HEK293T (cell line): ENCODE data around the gene ZNF30.
"Not testable (repeated sequence)": the region's sequence is repeated elsewhere in the genome, so short reads cannot be mapped to it uniquely, and the experiment has no call there.

Experiments
- CTCF ChIA-PET: fragments of 350-600 bp; formaldehyde crosslinking; extraction: SDS; loops from one replicate; lab custom pipeline; 2021; ENCODE audit warnings: antibody characterized with exemption, inconsistent platforms; lab: Yijun Ruan, JAX
- POLR2A ChIA-PET: fragments of 350-600 bp; formaldehyde crosslinking; extraction: SDS; loops from one replicate; lab custom pipeline; 2020; ENCODE audit warnings: antibody characterized with exemption, inconsistent platforms; lab: Yijun Ruan, JAX
- DNase-seq: peaks from one replicate; pipeline ENCODE4 v3.0.0; 2012; ENCODE audit warnings: mixed read lengths; ENCODE audit errors: extremely low spot score
- ARNT ChIP-seq: fragments of 450-650 bp; IDR thresholded peaks from 2 replicates; pipeline ENCODE4 v1.6.1; 2017; ENCODE audit warnings: mild to moderate bottlenecking
- BHLHE40 ChIP-seq: fragments of 450-650 bp; IDR thresholded peaks from 2 replicates; pipeline ENCODE4 v1.6.1; 2016; ENCODE audit warnings: mild to moderate bottlenecking, moderate library complexity, borderline replicate concordance
- CTBP1 ChIP-seq: fragments of 450-650 bp; IDR thresholded peaks from 2 replicates; pipeline ENCODE4 v1.6.1; 2016; ENCODE audit warnings: borderline replicate concordance
- ELF4 ChIP-seq: fragments of 450-650 bp; IDR thresholded peaks from 2 replicates; pipeline ENCODE4 v1.6.1; 2017; ENCODE audit warnings: antibody characterized with exemption
- FOXA1 ChIP-seq: fragments of 450-650 bp; IDR thresholded peaks from 2 replicates; pipeline ENCODE4 v1.6.1; 2016; ENCODE audit warnings: mild to moderate bottlenecking
- FOXK2 ChIP-seq: fragments of 450-650 bp; IDR thresholded peaks from 2 replicates; pipeline ENCODE4 v1.6.1; 2016; ENCODE audit warnings: mild to moderate bottlenecking
- FOXM1 ChIP-seq: fragments of 450-650 bp; IDR thresholded peaks from 2 replicates; pipeline ENCODE4 v1.6.1; 2017; ENCODE audit warnings: mild to moderate bottlenecking, borderline replicate concordance
- HDGF ChIP-seq: fragments of 450-650 bp; IDR thresholded peaks from 2 replicates; pipeline ENCODE4 v1.6.1; 2017; ENCODE audit warnings: antibody characterized with exemption, borderline replicate concordance
- L3MBTL2 ChIP-seq: fragments of 450-650 bp; conservative IDR thresholded peaks from 2 replicates; pipeline ENCODE4 v1.6.1; 2016; ENCODE audit warnings: mild to moderate bottlenecking
- LEF1 ChIP-seq: fragments of 450-650 bp; IDR thresholded peaks from 2 replicates; pipeline ENCODE4 v1.6.1; 2017; ENCODE audit warnings: mild to moderate bottlenecking, borderline replicate concordance
- NFRKB ChIP-seq: fragments of 450-650 bp; IDR thresholded peaks from 2 replicates; pipeline ENCODE4 v1.6.1; 2016; ENCODE audit warnings: mild to moderate bottlenecking, moderate library complexity
- PKNOX1 ChIP-seq: fragments of 450-650 bp; IDR thresholded peaks from 2 replicates; pipeline ENCODE4 v1.6.1; 2016
- SP1 ChIP-seq: fragments of 450-650 bp; IDR thresholded peaks from 2 replicates; pipeline ENCODE4 v1.6.1; 2017
- SUZ12 ChIP-seq: fragments of 450-650 bp; IDR thresholded peaks from 2 replicates; pipeline ENCODE4 v1.6.1; 2016; ENCODE audit warnings: mild to moderate bottlenecking
- TARDBP ChIP-seq: fragments of 450-650 bp; IDR thresholded peaks from 2 replicates; pipeline ENCODE4 v1.6.1; 2016
- ZNF384 ChIP-seq: fragments of 450-650 bp; IDR thresholded peaks from 2 replicates; pipeline ENCODE4 v1.6.1; 2016

The ZNF30 gene

GRCh38 chr19:34962687-34963572 lies 36.2 kb downstream of the ZNF30 start:
- TF ChIP-seq PKNOX1 (no peak), SUZ12 (no peak), FOXK2 (no peak), SP1 (no peak), BHLHE40 (no peak), CTBP1 (no peak), ELF4 (no peak), ZNF384 (no peak), ARNT (no peak), L3MBTL2 (no peak), TARDBP (no peak)
- ChIA-PET POLR2A (interaction anchor here (1.5 kb wide), 1 partner anchor 36 kb away, joined by 6 read pairs; the partner anchor contains the start of gene ZNF30), CTCF (no interaction called here)
- DNase-seq: no peak

DNA sequence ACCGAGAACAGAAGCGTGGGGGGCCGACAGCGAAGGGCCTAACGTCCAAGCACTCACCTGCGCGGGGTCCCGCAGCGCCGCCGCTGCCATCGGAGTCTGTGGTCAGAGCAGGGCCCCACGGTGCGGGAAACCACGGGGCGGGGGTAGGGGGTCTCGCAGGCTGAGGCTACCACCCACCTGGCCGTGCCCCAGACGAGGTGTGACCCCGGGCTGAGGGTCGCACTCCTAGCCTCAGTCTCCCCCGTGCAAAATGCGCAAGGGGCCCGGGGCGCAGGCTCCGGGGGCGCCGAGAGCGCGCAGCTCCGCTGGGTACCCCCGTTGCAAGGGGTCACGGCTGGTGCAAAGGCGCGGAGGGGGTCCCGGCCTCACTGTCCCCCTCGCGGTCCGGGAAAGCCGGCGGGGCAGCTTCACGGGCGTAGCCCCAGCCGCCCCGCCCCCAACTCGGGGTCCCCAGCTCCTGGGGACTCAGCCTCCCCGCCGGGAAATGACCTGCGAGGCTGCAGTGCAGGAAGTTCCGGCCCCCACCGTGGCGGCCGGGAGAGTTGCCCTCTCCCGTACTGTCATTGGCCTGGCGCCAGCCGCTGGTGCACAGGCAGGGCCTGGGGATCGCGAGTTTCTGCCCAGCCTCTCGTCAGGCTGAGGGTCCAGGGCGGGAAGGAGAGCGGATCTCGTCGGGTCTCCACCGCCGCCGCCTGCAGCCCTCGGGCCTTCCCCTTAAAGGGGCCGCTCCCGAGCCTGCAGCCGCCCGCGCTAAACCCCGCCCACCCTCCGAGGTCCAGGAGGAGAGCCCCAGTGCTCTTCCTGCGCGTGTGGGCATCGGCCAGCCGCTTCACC lies 37.1 kb downstream of the ZNF30 start, which contains the start of gene ZNF792:
TSS of gene ZNF792 (minus strand) at position 657 of the 834 bp plus-strand sequence. CDS start at position 90, 567 bp downstream.
- CTCF ChIA-PET: no interaction called here
- DNase-seq: peak; percentile 75
- TF ChIP-seq L3MBTL2: 0 out of 2 replicates have a peak, but pooled peaks have one; percentile 6
- no peak for TF ChIP-seq CTBP1
- POLR2A ChIA-PET: interaction anchor here (1.5 kb wide), 1 partner anchor 37 kb away, joined by 6 read pairs; the partner anchor contains the start of gene ZNF30

GRCh38 chr19:34964598-34964997 lies 37.9 kb downstream of the ZNF30 start:
- no peak for DNase-seq
- TF ChIP-seq PKNOX1 (no peak), ZNF384 (no peak), LEF1 (no peak), L3MBTL2 (no peak), FOXA1 (no peak), NFRKB (no peak), TARDBP (no peak), FOXM1 (no peak), HDGF (no peak)
- CTCF ChIA-PET: no interaction called here
- POLR2A ChIA-PET: no interaction called here

DNA sequence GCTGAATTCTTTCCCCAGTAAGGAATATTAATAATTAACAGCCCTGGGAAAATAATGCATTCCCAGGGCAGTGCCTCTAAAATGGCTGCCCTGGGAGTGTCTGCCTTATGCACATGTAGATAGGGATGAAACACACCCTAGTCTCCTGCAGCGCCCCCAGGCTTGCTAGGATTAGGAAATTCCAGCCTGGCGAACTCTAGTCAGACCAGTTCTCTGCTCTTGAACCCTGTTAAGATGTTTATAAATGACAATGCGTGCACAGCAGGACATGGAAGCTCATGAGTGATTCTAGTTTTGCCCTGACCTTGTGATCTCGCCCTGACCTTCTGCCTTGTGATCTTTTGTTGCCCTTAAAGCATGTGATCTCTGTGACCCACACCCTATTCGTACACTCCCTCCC lies 38.8 kb downstream of the ZNF30 start:
- POLR2A ChIA-PET, DNase-seq, CTCF ChIA-PET: not testable (repeated sequence)

DNA sequence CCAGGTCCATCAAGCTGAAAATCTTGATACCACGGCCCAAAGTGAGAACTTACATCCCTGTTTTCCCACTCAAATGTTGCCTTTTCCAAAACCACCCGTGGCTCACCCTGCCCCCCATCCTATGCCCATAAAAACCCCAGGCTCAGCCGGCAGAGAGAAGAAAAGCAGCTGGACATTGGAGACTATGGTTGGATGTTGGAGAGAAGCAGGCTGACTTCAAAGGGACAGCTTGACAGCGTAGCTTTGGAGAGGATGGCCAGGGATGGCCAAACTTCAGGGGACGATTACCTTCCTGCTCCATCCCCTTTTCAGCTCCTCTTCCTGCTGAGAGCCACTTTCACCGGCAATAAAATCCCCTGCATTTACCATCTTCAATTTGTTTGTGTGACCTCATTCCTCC lies 40.8 kb downstream of the ZNF30 start:
- ChIA-PET CTCF (no interaction called here), POLR2A (no interaction called here)
- no peak for DNase-seq
- no peak for TF ChIP-seq FOXM1

GRCh38 chr19:34969721-34970120 lies 43.0 kb downstream of the ZNF30 start:
- POLR2A ChIA-PET: no interaction called here
- no peak for DNase-seq
- CTCF ChIA-PET: no interaction called here
- TF ChIP-seq ZNF384 (no peak), CTBP1 (no peak), FOXK2 (no peak), FOXM1 (no peak), NFRKB (no peak), FOXA1 (no peak), BHLHE40 (no peak), TARDBP (no peak), ELF4 (no peak)

- CTCF ChIA-PET, POLR2A ChIA-PET: not testable (repeated sequence)
Measured at GRCh38 chr19:34970185-34970780, 43.6 kb downstream of the ZNF30 start.

More at GRCh38 chr19:34970185-34970780, 43.6 kb downstream of the ZNF30 start:
- DNase-seq: not testable (repeated sequence)
